ENCODE data around the gene CREB3L2. TPM values are rescaled to one million over a fixed set of nuclear protein-coding genes. Genes with fewer than 3 reads are reported as not detected.
"Not testable (repeated sequence)": the region's sequence is repeated elsewhere in the genome, so short reads cannot be mapped to it uniquely, and the experiment has no call there.

The CREB3L2 gene
- total RNA-seq, 1 experiment from 2014 or later = 41.2 TPM

GRCh38 chr7:138015096-138015495 lies 13.2 kb upstream of the CREB3L2 start:
- intact Hi-C loops (cut with micrococcal nuclease; ENCODE audit: unreplicated experiment) = no loop called here
- no peaks in the 10 kb centered on the region for H3F3A ChIP-seq (ENCODE audit: insufficient read depth, low read depth)
- DNase-seq = no peak
- no peaks in the 10 kb centered on the region for H3K27me3 ChIP-seq (ENCODE audit: insufficient read depth, low read depth)
- BruUV-seq (replicated peaks) = no TSS peak
- H4K20me1 ChIP-seq (ENCODE audit: insufficient read depth) = no peaks in the 10 kb centered on the region
- H3K36me3 ChIP-seq (ENCODE audit: low read depth) = no peaks in the 10 kb centered on the region
- no peaks in the 10 kb centered on the region for H3K9me3 ChIP-seq (ENCODE audit: insufficient read depth, low read depth)
- H3K4me2 ChIP-seq = no peak overlapping the region
- no peaks in the 10 kb centered on the region for H3K79me2 ChIP-seq (ENCODE audit: low read depth)
- no peak overlapping the region for H2AFZ ChIP-seq
- H3K4me3 ChIP-seq = no peak overlapping the region
- no peaks in the 10 kb centered on the region for H3K9me2 ChIP-seq (ENCODE audit: insufficient read depth)
- H3K27ac ChIP-seq = no peak overlapping the region
- CTCF ChIA-PET = interaction anchor here (0.6 kb wide), 1 partner anchor 565 kb away, joined by 3 read pairs; no protein-coding TSS in a partner anchor
- no peak for TF ChIP-seq EZH2 (IDR thresholded peaks at IDR 0.05; ENCODE audit: low read depth)
- TF ChIP-seq, protein P1, sequence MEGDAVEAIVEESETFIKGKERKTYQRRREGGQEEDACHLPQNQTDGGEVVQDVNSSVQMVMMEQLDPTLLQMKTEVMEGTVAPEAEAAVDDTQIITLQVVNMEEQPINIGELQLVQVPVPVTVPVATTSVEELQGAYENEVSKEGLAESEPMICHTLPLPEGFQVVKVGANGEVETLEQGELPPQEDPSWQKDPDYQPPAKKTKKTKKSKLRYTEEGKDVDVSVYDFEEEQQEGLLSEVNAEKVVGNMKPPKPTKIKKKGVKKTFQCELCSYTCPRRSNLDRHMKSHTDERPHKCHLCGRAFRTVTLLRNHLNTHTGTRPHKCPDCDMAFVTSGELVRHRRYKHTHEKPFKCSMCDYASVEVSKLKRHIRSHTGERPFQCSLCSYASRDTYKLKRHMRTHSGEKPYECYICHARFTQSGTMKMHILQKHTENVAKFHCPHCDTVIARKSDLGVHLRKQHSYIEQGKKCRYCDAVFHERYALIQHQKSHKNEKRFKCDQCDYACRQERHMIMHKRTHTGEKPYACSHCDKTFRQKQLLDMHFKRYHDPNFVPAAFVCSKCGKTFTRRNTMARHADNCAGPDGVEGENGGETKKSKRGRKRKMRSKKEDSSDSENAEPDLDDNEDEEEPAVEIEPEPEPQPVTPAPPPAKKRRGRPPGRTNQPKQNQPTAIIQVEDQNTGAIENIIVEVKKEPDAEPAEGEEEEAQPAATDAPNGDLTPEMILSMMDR (conservative IDR thresholded peaks at IDR 0.05) = no peak
- H3K4me1 ChIP-seq (replicated peaks; ENCODE audit: insufficient read depth) = no peaks in the 10 kb centered on the region
- POLR2A ChIA-PET (ENCODE audit: unreplicated experiment) = no interaction called here

DNA sequence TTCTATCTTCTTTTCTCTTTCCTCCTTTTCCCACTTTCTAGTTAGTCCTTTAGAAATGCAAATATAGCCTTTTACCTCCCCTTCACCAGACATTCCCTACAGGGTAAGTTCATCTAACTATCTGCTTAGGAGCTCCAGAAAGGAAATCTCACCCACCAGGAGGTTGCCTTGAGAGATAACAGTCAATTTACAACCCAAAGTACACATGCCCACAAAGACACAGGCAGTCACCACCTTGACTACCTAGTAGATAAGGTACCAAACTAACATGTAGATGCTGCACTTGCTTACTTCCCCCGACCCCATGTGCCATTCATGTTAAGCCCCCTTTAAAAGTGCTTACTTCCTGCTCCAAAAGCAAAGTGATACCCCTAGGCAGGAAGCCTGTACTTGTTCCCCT lies 12.8 kb upstream of the CREB3L2 start:
- Histone ChIP-seq H4K20me1 (ENCODE audit: insufficient read depth) (no peaks in the 10 kb centered on the region), H3K9me3 (ENCODE audit: insufficient read depth, low read depth) (no peaks in the 10 kb centered on the region), H3K9me2 (ENCODE audit: insufficient read depth) (no peaks in the 10 kb centered on the region), H3F3A (ENCODE audit: insufficient read depth, low read depth) (no peaks in the 10 kb centered on the region), H3K79me2 (ENCODE audit: low read depth) (no peaks in the 10 kb centered on the region), H3K27ac (no peak overlapping the region), H3K4me3 (no peak overlapping the region), H3K36me3 (ENCODE audit: low read depth) (no peaks in the 10 kb centered on the region), H3K4me2 (no peak overlapping the region), H3K27me3 (ENCODE audit: insufficient read depth, low read depth) (no peaks in the 10 kb centered on the region), H3K4me1 (replicated peaks; ENCODE audit: insufficient read depth) (no peaks in the 10 kb centered on the region), H2AFZ (no peak overlapping the region)
- intact Hi-C loops (cut with micrococcal nuclease; ENCODE audit: unreplicated experiment) = no loop called here
- TF ChIP-seq, protein P1 (conservative IDR thresholded peaks at IDR 0.05) = no peak
- TF ChIP-seq EZH2 (IDR thresholded peaks at IDR 0.05; ENCODE audit: low read depth) = no peak
- ChIA-PET POLR2A (ENCODE audit: unreplicated experiment) (no interaction called here), CTCF (no interaction called here)
- no TSS peak for BruUV-seq (replicated peaks)
- no peak for DNase-seq

GRCh38 chr7:138014201-138014600 lies 12.3 kb upstream of the CREB3L2 start:
- H3K4me3 ChIP-seq; H3F3A ChIP-seq (ENCODE audit: insufficient read depth, low read depth); H3K27ac ChIP-seq; CTCF ChIA-PET; H3K9me2 ChIP-seq (ENCODE audit: insufficient read depth); H3K4me1 ChIP-seq (replicated peaks; ENCODE audit: insufficient read depth); H3K4me2 ChIP-seq; H3K9me3 ChIP-seq (ENCODE audit: insufficient read depth, low read depth); H3K27me3 ChIP-seq (ENCODE audit: insufficient read depth, low read depth); BruUV-seq (replicated peaks); intact Hi-C loops (cut with micrococcal nuclease; ENCODE audit: unreplicated experiment); H3K36me3 ChIP-seq (ENCODE audit: low read depth); DNase-seq; H3K79me2 ChIP-seq (ENCODE audit: low read depth); POLR2A ChIA-PET (ENCODE audit: unreplicated experiment); H4K20me1 ChIP-seq (ENCODE audit: insufficient read depth): not testable (repeated sequence)
- 0 out of 2 replicates have a peak overlapping the region, but pooled peaks have one; percentile 6 for H2AFZ ChIP-seq

GRCh38 chr7:138009350-138009653 lies 7.4 kb upstream of the CREB3L2 start:
- ChIA-PET POLR2A (ENCODE audit: unreplicated experiment) (interaction anchor here (0.6 to 0.7 kb wide), 2 partner anchors 125 to 386 kb away, joined by 5 to 9 read pairs; no protein-coding TSS in a partner anchor), CTCF (interaction anchor here (0.6 to 1.3 kb wide), 4 partner anchors 106 to 730 kb away, joined by 3 to 5 read pairs (median 3); no protein-coding TSS in a partner anchor)
- peak overlapping the region; percentile 50; the same call in 1 of the 2 replicates for H2AFZ ChIP-seq
- H3K4me2 ChIP-seq = peak overlapping the region; percentile 7; the same call in 1 of the 2 replicates
- H3K9me3 ChIP-seq (ENCODE audit: insufficient read depth, low read depth) = no peaks in the 10 kb centered on the region
- no peak overlapping the region for H3K27ac ChIP-seq
- intact Hi-C loops (cut with micrococcal nuclease; ENCODE audit: unreplicated experiment) = loop anchor here (1.0 to 10.0 kb wide), 4 partner anchors 729 to 1065 kb away; no protein-coding TSS in a partner anchor
- no peaks in the 10 kb centered on the region for H3K79me2 ChIP-seq (ENCODE audit: low read depth)
- no peaks in the 10 kb centered on the region for H3K36me3 ChIP-seq (ENCODE audit: low read depth)
- H3K27me3 ChIP-seq (ENCODE audit: insufficient read depth, low read depth) = no peaks in the 10 kb centered on the region
- H3F3A ChIP-seq (ENCODE audit: insufficient read depth, low read depth) = 0 out of 2 replicates have a peak, but pooled peaks cover 4% of the 10 kb centered on the region
- no peaks in the 10 kb centered on the region for H3K9me2 ChIP-seq (ENCODE audit: insufficient read depth)
- H3K4me3 ChIP-seq = no peak overlapping the region
- no peak for DNase-seq
- no peaks in the 10 kb centered on the region for H3K4me1 ChIP-seq (replicated peaks; ENCODE audit: insufficient read depth)
- TF ChIP-seq EZH2 (IDR thresholded peaks at IDR 0.05; ENCODE audit: low read depth) = no peak
- TF ChIP-seq, protein P1 (conservative IDR thresholded peaks at IDR 0.05) = no peak
- no TSS peak for BruUV-seq (replicated peaks)
- no peaks in the 10 kb centered on the region for H4K20me1 ChIP-seq (ENCODE audit: insufficient read depth)

Measured in PC-9 (cell line).